HG02970 (cell line): ENCODE results near the gene PARD3.
"Not testable (repeated sequence)": the region's sequence is repeated elsewhere in the genome, so short reads cannot be mapped to it uniquely, and the experiment has no call there.

ENCODE experiments used
- ATAC-seq: cut with Tn5 transposase; IDR thresholded peaks from one replicate; pipeline ENCODE4 v1.9.1; 2021; ENCODE audit warnings: mild to moderate bottlenecking, moderate library complexity, moderate number of reproducible peaks; ENCODE audit not compliant: unreplicated experiment, low FRiP score

PARD3 gene

GRCh38 chr10:34801097-34801733 is 13.9 kb downstream of the PARD3 start:
- no peak for ATAC-seq

- ATAC-seq, result no peak
These were observed 14.5 kb downstream of the PARD3 start for GRCh38 chr10:34800624-34801023.

GRCh38 chr10:34798654-34799053 is 16.4 kb downstream of the PARD3 start:
- ATAC-seq, result no peak

GRCh38 chr10:34797155-34797554 is 17.9 kb downstream of the PARD3 start:
- no peak for ATAC-seq

GRCh38 chr10:34796133-34796532 is 19.0 kb downstream of the PARD3 start:
- no peak for ATAC-seq

- no peak for ATAC-seq
These were observed 19.8 kb downstream of the PARD3 start for GRCh38 chr10:34795334-34795733.

- ATAC-seq, result no peak
These were observed 20.3 kb downstream of the PARD3 start for GRCh38 chr10:34794835-34795234.

GRCh38 chr10:34793581-34793980 is 21.5 kb downstream of the PARD3 start:
- ATAC-seq, result not testable (repeated sequence)

- no peak for ATAC-seq
These were observed 22.2 kb downstream of the PARD3 start for GRCh38 chr10:34792881-34793280.

- no peak for ATAC-seq
These were observed 23.1 kb downstream of the PARD3 start for GRCh38 chr10:34791947-34792346.

- ATAC-seq, result no peak
These were observed 23.9 kb downstream of the PARD3 start for GRCh38 chr10:34791228-34791627.

GRCh38 chr10:34789966-34790506 is 25.1 kb downstream of the PARD3 start:
- ATAC-seq, result no peak

GRCh38 chr10:34786464-34786863 is 28.6 kb downstream of the PARD3 start:
- no peak for ATAC-seq

- no peak for ATAC-seq
These were observed 33.4 kb downstream of the PARD3 start for GRCh38 chr10:34781711-34782110.

- no peak for ATAC-seq
These were observed 34.2 kb downstream of the PARD3 start for GRCh38 chr10:34780818-34781380.

- ATAC-seq, result no peak
These were observed 36.9 kb downstream of the PARD3 start for GRCh38 chr10:34778237-34778636.

GRCh38 chr10:34776090-34776690 is 38.9 kb downstream of the PARD3 start:
- ATAC-seq, result no peak

GRCh38 chr10:34775044-34775637 is 40.0 kb downstream of the PARD3 start:
- no peak for ATAC-seq

GRCh38 chr10:34773636-34774630 is 41.2 kb downstream of the PARD3 start:
- ATAC-seq, result no peak

GRCh38 chr10:34771525-34771924 is 43.6 kb downstream of the PARD3 start:
- ATAC-seq, result no peak
